ENCODE measurements around the gene VIPR2.
"Not testable (repeated sequence)": the region's sequence is repeated elsewhere in the genome, so short reads cannot be mapped to it uniquely, and the experiment has no call there.

VIPR2 gene

DNA sequence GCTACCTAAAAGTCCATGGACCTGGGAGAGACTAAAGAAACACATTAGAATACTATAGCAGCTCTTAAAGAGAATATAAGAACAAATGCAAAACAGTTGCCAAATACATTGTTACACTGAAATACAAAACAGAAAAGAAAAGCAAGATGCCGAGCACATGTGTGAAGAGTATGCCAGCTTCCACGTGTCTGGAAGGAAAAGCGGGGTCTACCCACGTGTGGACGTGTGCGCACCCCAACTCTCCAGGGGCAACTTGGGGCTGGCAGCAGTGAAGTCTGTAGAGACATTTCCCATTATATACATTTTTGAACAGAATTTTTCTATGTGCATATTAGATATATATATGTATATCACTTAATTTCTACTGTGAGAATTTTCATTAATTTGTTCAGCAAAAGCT is 6.2 kb downstream of the VIPR2 start:
- DNase-seq: no peak

- no peak for DNase-seq
These were observed 6.8 kb downstream of the VIPR2 start for GRCh38 chr7:159137906-159138305.

DNA sequence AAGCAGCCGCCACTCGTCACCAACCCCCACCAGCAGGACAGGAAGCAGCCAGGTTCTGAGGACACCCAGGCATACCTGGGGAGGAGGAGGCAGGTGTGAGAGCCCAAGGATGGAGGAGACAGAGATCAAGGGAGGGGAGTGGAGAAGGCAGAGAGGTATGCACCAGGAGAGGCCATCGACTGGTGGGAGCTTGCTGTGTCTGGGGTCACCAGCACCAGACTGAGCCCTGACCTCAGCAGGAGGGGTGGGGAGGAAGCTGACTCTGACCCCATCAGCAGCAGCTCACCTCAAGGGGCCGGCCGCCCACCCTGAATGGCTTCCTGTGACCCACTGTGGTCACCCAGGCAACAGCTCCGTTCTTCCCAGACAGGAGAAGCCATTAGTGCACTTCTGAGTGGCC is 7.8 kb downstream of the VIPR2 start:
- no peak for DNase-seq

DNA sequence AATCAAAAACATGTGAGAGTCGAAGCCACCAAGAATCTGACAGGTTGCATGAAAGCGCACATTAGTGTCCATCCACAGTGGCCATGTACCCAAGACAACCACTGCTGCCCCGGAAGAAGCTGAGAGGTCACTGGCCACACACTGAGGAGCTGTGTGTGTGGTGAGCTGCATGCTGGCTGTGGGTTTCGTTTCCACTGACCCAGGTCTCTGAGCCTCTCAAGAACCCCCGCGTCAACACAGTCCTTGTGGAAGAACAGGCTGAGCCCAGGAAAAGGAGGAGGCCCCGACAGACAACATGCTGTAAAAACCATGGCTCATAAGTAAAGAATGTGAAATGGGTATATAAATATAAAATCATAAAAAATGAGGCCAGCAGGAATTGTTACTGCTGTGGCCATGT is 8.2 kb downstream of the VIPR2 start:
- DNase-seq: no peak

DNA sequence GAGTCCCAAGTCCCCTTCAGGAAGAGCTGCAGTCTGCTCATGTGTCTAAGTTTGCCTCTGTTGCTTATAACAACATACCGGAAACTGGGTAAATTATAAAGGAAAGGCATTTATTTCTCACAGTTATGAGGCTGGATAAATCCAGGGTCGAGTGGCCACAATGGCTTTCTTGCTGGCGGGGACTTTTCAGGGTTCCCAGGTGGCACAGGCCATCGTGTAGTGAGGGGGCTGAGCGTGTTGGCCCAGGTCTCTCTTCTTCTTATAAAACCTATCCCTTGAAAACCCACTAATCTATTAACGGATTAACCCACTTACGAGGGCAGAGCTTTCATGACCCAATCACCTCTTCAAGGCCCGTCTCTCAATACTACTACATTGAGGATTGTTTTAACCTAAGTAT is 8.7 kb downstream of the VIPR2 start:
- no peak for DNase-seq

- DNase-seq: not testable (repeated sequence)
These were observed 11.8 kb downstream of the VIPR2 start for GRCh38 chr7:159132670-159133443.

DNA sequence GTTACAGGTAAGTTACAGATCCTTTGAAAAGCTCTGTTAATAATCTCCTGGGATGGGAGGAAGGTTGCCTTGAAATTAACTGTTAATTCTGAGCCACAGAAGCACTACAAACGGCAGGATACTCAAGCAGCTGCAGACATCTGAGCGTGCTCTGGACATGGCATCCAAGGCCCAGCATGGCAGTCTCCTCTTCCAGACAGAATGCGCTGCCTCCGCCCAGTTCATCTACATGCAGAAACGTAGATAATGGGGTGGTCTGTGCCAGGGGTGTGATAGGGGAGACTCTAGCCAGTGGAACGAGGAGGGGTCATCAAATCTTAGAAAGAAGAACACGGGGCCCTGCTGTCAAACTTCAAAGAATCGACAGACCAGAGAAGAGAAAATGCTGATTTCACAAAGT is 13.8 kb downstream of the VIPR2 start:
- no peak for DNase-seq

DNA sequence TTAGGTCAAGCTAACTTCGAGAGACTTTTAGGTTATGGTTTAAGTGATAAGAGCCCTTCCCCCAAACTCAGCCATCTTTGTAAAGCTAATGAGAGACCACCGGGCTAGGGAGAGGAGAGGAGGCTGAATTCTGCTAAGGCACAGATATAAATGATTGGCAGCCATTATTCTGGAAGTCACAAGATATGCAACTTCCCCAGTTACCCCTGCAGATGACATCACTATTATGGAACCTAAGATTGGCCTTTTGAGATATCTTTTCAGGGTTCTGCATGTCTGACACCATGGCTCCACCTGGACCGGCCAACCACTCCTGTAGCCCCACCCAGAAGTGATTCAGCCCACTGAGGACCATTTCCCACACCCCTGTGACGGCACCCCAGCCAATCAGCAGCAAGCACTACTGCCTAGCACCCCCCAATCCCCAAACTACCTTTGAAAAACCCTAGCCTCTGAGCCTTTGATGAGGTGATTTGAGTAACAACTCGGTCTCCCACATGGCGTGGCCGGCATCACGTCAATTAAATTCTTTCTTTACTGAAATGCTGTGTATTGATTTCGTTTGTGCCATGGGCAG is 14.4 kb downstream of the VIPR2 start:
- DNase-seq: no peak

- DNase-seq: no peak
These were observed 15.9 kb downstream of the VIPR2 start for GRCh38 chr7:159128767-159129166.

GRCh38 chr7:159127691-159128642 is 16.7 kb downstream of the VIPR2 start:
- DNase-seq: no peak

GRCh38 chr7:159126311-159127260 is 18.1 kb downstream of the VIPR2 start:
- no peak for DNase-seq

- no peak for DNase-seq
These were observed 18.8 kb downstream of the VIPR2 start for GRCh38 chr7:159125955-159126270.

- no peak for DNase-seq
These were observed 19.3 kb downstream of the VIPR2 start for GRCh38 chr7:159125104-159125954.

DNA sequence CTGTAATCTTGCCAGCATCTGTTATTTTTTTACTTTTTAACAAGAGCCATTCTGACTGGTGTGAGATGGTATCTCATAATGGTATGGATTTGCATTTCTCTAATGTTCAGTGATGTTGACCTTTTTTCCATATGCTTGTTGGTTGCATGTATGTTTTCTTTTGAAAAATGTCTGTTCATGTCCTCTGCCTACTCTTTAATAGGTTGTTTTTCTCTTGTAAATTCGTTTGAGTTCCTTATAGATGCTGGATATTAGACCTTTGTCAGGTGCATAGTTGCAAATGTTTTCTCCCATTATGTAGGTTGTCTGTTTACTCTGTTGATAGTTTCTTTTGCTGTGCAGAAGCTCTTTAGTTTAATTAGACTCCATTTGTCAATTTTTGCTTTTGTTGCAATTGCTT is 20.9 kb downstream of the VIPR2 start:
- not testable (repeated sequence) for DNase-seq

- not testable (repeated sequence) for DNase-seq
These were observed 21.4 kb downstream of the VIPR2 start for GRCh38 chr7:159123294-159123693.

DNA sequence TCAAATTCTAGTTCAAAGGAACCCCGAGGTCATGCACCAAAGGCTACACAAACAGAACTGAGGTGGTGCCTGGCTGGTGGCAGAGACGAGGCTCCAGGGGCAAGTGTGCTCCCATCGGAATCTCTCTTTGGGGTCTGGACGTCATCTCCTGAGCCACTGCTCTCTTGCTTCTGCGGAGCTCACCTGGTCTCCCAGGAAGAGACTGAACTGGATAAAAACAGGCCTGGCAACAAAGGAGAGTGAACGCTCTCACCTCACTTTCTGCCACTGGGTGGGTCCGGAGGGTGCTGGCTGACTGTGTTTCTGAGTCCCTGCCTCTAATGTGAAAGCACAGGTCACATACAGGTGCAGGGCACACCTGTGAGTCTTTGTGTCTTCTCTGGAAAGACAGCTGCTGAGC is 22.4 kb downstream of the VIPR2 start:
- DNase-seq: no peak

- no peak for DNase-seq
These were observed 23.2 kb downstream of the VIPR2 start for GRCh38 chr7:159121476-159121875.

DNA sequence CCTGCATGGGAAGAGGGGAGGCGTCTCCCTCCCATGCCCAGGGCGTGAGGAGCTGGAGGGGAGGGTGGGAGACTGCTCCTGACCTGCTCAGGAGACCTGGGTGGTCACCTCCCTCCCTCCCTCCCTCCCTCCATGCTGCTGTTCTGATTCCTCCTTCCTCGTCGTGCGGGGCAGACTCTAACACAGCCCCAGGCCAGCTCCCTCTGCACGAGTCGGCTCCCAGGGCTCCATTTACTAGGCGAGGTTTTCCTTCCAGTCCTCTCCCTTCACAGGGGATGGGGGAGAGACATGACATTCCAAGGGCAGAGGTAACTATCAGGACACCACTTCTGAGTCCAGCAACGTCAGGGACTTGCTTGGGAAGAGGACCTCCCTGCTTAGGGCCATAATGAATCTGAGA is 23.6 kb downstream of the VIPR2 start:
- no peak for DNase-seq

- no peak for DNase-seq
These were observed 24.1 kb downstream of the VIPR2 start for GRCh38 chr7:159120540-159120919.

GRCh38 chr7:159119851-159120539 is 24.7 kb downstream of the VIPR2 start:
- no peak for DNase-seq
